B cell (primary cell): ENCODE data around the gene PBOV1.

Experiments
- CTCF ChIP-seq: fragments of 200-600 bp; IDR thresholded peaks from one replicate; pipeline ENCODE4 v1.8.0; 2022; ENCODE audit warnings: antibody characterized with exemption, mild to moderate bottlenecking
- EZH2 ChIP-seq: IDR thresholded peaks from 2 replicates; pipeline ENCODE4 v1.6.1; 2012; ENCODE audit warnings: borderline replicate concordance, low read depth, mild to moderate bottlenecking, moderate library complexity, low read length; ENCODE audit not compliant: insufficient read depth, poor library complexity, severe bottlenecking

DNA sequence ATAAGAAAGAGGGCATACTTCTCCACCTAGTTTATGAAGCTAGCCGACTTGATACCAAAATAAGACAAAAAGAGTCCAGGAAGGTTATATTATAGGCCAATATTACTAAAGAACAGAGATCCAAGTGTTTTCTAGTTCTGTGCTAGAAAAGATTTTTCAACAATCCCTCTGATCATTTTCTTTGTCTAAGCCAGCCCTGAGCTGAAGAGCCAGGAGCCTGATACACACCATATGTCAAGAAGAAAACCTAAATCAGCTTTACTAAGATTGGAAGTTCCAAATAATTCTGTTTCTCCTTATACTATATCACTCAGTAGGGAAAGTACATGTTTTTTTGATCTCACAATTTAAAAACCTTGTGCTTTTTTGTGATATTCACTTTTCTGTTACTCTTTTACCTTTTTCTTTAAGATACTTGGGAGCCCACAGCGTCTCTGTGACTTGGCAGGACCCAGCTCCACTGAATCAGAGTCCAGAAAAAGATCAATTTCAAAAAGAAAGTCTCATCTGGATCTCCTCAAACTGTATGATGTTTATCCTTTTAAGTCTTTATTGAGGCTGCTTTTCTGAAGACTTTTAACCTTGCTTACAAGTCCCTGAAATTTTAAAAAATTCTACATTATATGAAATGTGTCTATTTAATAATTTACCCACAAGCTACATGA, 43.0 kb upstream of the PBOV1 start:
- TF ChIP-seq EZH2: no peak
- TF ChIP-seq CTCF: no peak
